Measurements from ENCODE around the gene INTS3. TPM values are rescaled to one million over a fixed set of nuclear protein-coding genes. Genes with fewer than 3 reads are reported as not detected.

The INTS3 gene
- total RNA-seq, 4 donors from 2014 or later: 38.3 to 75.4 (median 43.9) TPM

- Histone ChIP-seq H3K36me3 (peaks cover 26% of the 10 kb centered on the region), H3K4me3 (no peak overlapping the region), H3K27ac (no peak overlapping the region), H3K27me3 (no peaks in the 10 kb centered on the region), H3K4me1 (peaks cover 3% of the 10 kb centered on the region), H3K9me3 (no peaks in the 10 kb centered on the region)
- 83% methylated on average over 11 of the region's 18 CpGs for WGBS
- no peak for DNase-seq (ENCODE audit: low spot score in 2 of 2)
- TF ChIP-seq POLR2AphosphoS5 (IDR thresholded peaks at IDR 0.05): no peak
- TF ChIP-seq CTCF (IDR thresholded peaks at IDR 0.05): no peak
- TF ChIP-seq POLR2A (IDR thresholded peaks at IDR 0.05): no peak
- TF ChIP-seq EP300 (IDR thresholded peaks at IDR 0.05): no peak
These were observed 39.0 kb upstream of the INTS3 start for GRCh38 chr1:153688736-153689328.

- no peak for TF ChIP-seq CTCF (IDR thresholded peaks at IDR 0.05)
- no peak for TF ChIP-seq POLR2A (IDR thresholded peaks at IDR 0.05)
- TF ChIP-seq EP300 (IDR thresholded peaks at IDR 0.05): no peak
- TF ChIP-seq POLR2AphosphoS5 (IDR thresholded peaks at IDR 0.05): no peak
- Histone ChIP-seq H3K4me1 (peaks cover 16% of the 10 kb centered on the region), H3K9me3 (no peaks in the 10 kb centered on the region), H3K36me3 (peaks cover 9% of the 10 kb centered on the region), H3K27ac (no peak overlapping the region), H3K27me3 (no peaks in the 10 kb centered on the region), H3K4me3 (no peak overlapping the region)
- WGBS: 85% methylated on average over 3 of the region's 4 CpGs
- no peak for DNase-seq (ENCODE audit: low spot score in 2 of 2)
These were observed 34.4 kb upstream of the INTS3 start for GRCh38 chr1:153693466-153693865.

DNA sequence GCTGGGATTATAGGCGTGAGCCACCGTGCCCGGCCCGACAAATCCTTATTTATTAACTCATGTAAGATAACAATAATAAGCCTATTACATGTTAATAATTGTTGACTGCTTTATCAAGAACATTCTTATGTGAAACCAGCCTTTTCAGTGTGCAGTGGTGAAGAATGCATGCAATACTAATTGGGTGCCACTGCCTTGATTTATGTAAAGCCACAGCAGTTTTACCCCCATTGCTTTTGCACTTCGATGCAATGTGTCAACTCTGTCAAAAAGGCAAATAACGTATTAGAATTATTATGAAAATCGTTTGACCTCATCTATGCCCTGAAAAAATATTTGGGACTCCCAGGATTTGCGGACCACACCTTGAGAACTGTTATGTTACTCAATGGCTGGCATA, 31.1 kb upstream of the INTS3 start:
- WGBS: 88% methylated on average over 8 of the region's 8 CpGs
- no peak for TF ChIP-seq CTCF (IDR thresholded peaks at IDR 0.05)
- TF ChIP-seq POLR2A (IDR thresholded peaks at IDR 0.05): no peak
- TF ChIP-seq POLR2AphosphoS5 (IDR thresholded peaks at IDR 0.05): no peak
- TF ChIP-seq EP300 (IDR thresholded peaks at IDR 0.05): no peak
- H3K4me1 ChIP-seq: peaks cover 28% of the 10 kb centered on the region
- H3K36me3 ChIP-seq: no peaks in the 10 kb centered on the region
- H3K27me3 ChIP-seq: no peaks in the 10 kb centered on the region
- H3K4me3 ChIP-seq: no peak overlapping the region
- H3K27ac ChIP-seq: peak overlapping the region; percentile 88
- H3K9me3 ChIP-seq: no peaks in the 10 kb centered on the region
- DNase-seq (ENCODE audit: low spot score in 2 of 2): no peak

GRCh38 chr1:153697191-153698019, 30.4 kb upstream of the INTS3 start:
- peaks cover 28% of the 10 kb centered on the region for H3K4me1 ChIP-seq
- no peak overlapping the region for H3K4me3 ChIP-seq
- WGBS: 57% methylated on average over 9 of the region's 12 CpGs
- TF ChIP-seq POLR2A (IDR thresholded peaks at IDR 0.05) (no peak), POLR2AphosphoS5 (IDR thresholded peaks at IDR 0.05) (peak in 1 of 3 donors; percentile 58)
- no peaks in the 10 kb centered on the region for H3K9me3 ChIP-seq
- no peaks in the 10 kb centered on the region for H3K27me3 ChIP-seq
- no peaks in the 10 kb centered on the region for H3K36me3 ChIP-seq
- DNase-seq (ENCODE audit: low spot score in 2 of 2): no peak
- peak overlapping the region; percentile 88 for H3K27ac ChIP-seq

GRCh38 chr1:153698020-153698922, 29.6 kb upstream of the INTS3 start:
- Histone ChIP-seq H3K4me1 (peaks cover 28% of the 10 kb centered on the region), H3K27me3 (no peaks in the 10 kb centered on the region), H3K36me3 (no peaks in the 10 kb centered on the region), H3K9me3 (no peaks in the 10 kb centered on the region), H3K27ac (peak overlapping the region; percentile 88), H3K4me3 (peak overlapping the region; percentile 21)
- 41% methylated on average over 29 of the region's 29 CpGs for WGBS
- DNase-seq (ENCODE audit: low spot score in 2 of 2): peak in 1 of 2 donors; percentile 83
- TF ChIP-seq POLR2A (IDR thresholded peaks at IDR 0.05): no peak
- TF ChIP-seq POLR2AphosphoS5 (IDR thresholded peaks at IDR 0.05): peak in 1 of 3 donors; percentile 58

Measured in suprapubic skin (tissue), 4 donors.